DND-41 (cell line): ENCODE data around the gene ENO3.

Experiments used
- ATAC-seq: fragments of 200-7000 bp; cut with Tn5 transposase; 3 replicates; pipeline ENCODE4 v1.9.1; 2021; ENCODE audit warnings: low read depth; ENCODE audit not compliant: insufficient read depth
- DNase-seq: peaks from one replicate; pipeline ENCODE4 v3.0.0-alpha.2; 2020
- H2AFZ ChIP-seq: 2 replicates; pipeline ENCODE4 v1.6.0; 2012; ENCODE audit warnings: low read depth, low read length
- H3K27ac ChIP-seq: 2 replicates; pipeline ENCODE4 v1.5.1; 2012; ENCODE audit warnings: low read length, inconsistent platforms
- H3K27me3 ChIP-seq: fragments of 200-600 bp; sonication (generic); 2 replicates; pipeline ENCODE4 v1.6.0; 2012; ENCODE audit warnings: low read length, mild to moderate bottlenecking, inconsistent platforms; ENCODE audit not compliant: insufficient read depth, poor library complexity
- H3K36me3 ChIP-seq: 2 replicates; pipeline ENCODE4 v1.5.1; 2012; ENCODE audit warnings: low read length, inconsistent platforms; ENCODE audit not compliant: insufficient read depth
- H3K4me1 ChIP-seq: 2 replicates; pipeline ENCODE4 v1.5.1; 2012; ENCODE audit warnings: mild to moderate bottlenecking, low read length; ENCODE audit not compliant: insufficient read depth
- H3K4me2 ChIP-seq: 2 replicates; pipeline ENCODE4 v1.6.0; 2012; ENCODE audit warnings: mild to moderate bottlenecking, moderate library complexity, low read length, inconsistent platforms; ENCODE audit not compliant: insufficient read depth
- H3K4me3 ChIP-seq, 2 experiments: fragments of 200-600 bp in 1 of 2; shearing (Covaris generic) in 1 of 2; 2 replicates each; pipeline ENCODE4 v1.5.1; 2012 to 2016; ENCODE audit warnings: inconsistent platforms in 2 of 2, low read length in 2 of 2, mild to moderate bottlenecking in 2 of 2, low read depth in 1 of 2, moderate library complexity in 1 of 2
- H3K79me2 ChIP-seq: 2 replicates; pipeline ENCODE4 v1.6.0; 2012; ENCODE audit warnings: low read length, inconsistent platforms; ENCODE audit not compliant: insufficient read depth
- H3K9ac ChIP-seq: 2 replicates; pipeline ENCODE4 v1.6.0; 2012; ENCODE audit warnings: low read depth, mild to moderate bottlenecking, inconsistent platforms, low read length, moderate library complexity
- H3K9me3 ChIP-seq: 2 replicates; pipeline ENCODE4 v1.5.1; 2012; ENCODE audit warnings: low read length, moderate library complexity, mild to moderate bottlenecking, inconsistent platforms; ENCODE audit not compliant: insufficient read depth, severe bottlenecking
- H4K20me1 ChIP-seq: 2 replicates; pipeline ENCODE4 v1.6.0; 2012; ENCODE audit warnings: low read length; ENCODE audit not compliant: insufficient read depth
- EZH2 ChIP-seq: IDR thresholded peaks from 3 replicates; pipeline ENCODE4 v1.6.1; 2012; ENCODE audit warnings: borderline replicate concordance, low read depth, mild to moderate bottlenecking, moderate library complexity, low read length, inconsistent platforms; ENCODE audit not compliant: severe bottlenecking
- TF ChIP-seq, protein P1 (sequence below): IDR thresholded peaks from 2 replicates; pipeline ENCODE4 v1.5.1; 2012; ENCODE audit warnings: borderline replicate concordance, low read length, moderate library complexity, mild to moderate bottlenecking; ENCODE audit not compliant: poor library complexity, severe bottlenecking; ENCODE audit errors: extremely low read depth

Gene ENO3

DNA sequence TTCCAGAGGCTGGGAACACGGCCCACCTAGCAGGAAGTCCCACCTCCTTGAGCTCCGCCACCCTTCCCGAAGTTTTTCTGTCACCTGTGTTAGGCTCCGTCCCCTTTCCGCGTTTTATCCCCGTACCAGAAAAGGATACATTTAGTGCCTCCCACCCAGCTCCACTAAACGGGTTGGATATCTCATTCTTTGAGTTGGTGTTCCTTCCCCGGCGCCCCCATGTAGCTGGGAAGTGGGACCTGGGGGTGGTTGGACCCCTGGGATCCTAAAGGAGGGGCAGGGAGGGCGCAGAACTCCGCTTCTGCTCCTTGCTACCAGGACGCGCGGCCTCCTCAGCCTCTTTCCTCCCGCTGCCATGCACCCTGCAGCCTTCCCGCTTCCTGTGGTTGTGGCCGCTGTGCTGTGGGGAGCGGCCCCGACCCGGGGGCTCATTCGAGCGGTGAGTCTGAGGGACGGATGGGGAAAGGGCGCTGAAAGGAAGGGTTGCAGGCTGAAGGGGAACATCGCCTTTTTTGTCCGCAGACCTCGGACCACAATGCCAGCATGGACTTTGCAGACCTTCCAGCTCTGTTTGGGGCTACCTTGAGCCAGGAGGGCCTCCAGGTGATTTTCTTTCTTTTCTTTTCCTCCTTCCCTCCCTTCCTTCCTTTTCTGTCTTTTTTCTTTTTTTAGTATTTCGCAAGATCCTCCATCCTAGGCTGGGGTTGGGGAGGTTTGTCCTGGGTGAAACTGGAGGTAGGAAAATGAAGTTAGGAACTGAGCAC lies 10.2 kb upstream of the ENO3 start:
- Histone ChIP-seq H3K36me3 (peaks cover 71% of the 10 kb centered on the region), H3K79me2 (peaks cover 72% of the 10 kb centered on the region), H4K20me1 (peaks cover 56% of the 10 kb centered on the region), H2AFZ (peak overlapping the region; percentile 69), H3K9ac (peak overlapping the region; percentile 82), H3K27me3 (no peaks in the 10 kb centered on the region), H3K4me3 (peak overlapping the region; percentile 54 to 77), H3K4me1 (peaks cover 64% of the 10 kb centered on the region), H3K9me3 (no peaks in the 10 kb centered on the region), H3K27ac (peak overlapping the region; percentile 94), H3K4me2 (peak overlapping the region; percentile 97)
- ATAC-seq (peak; percentile 42), DNase-seq (peak; percentile 76)
- TF ChIP-seq EZH2, result no peak
- TF ChIP-seq, protein P1, sequence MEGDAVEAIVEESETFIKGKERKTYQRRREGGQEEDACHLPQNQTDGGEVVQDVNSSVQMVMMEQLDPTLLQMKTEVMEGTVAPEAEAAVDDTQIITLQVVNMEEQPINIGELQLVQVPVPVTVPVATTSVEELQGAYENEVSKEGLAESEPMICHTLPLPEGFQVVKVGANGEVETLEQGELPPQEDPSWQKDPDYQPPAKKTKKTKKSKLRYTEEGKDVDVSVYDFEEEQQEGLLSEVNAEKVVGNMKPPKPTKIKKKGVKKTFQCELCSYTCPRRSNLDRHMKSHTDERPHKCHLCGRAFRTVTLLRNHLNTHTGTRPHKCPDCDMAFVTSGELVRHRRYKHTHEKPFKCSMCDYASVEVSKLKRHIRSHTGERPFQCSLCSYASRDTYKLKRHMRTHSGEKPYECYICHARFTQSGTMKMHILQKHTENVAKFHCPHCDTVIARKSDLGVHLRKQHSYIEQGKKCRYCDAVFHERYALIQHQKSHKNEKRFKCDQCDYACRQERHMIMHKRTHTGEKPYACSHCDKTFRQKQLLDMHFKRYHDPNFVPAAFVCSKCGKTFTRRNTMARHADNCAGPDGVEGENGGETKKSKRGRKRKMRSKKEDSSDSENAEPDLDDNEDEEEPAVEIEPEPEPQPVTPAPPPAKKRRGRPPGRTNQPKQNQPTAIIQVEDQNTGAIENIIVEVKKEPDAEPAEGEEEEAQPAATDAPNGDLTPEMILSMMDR, result no peak

DNA sequence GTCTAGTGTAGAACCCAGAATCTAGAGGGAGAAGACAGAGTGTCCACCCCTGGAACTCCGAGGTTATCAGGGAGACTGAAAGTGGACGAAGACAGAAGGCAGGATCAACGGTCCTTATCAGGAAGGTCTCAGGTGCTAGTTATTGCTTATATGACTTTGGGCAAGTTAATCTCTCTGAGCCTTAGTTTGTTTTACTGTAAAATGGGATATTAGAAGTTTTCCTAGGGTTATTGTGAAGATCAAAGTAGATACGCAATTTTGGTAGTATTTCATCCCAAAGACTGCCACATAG lies 9.7 kb upstream of the ENO3 start:
- peaks cover 59% of the 10 kb centered on the region for H4K20me1 ChIP-seq
- H3K9me3 ChIP-seq, result no peaks in the 10 kb centered on the region
- peak overlapping the region; percentile 97 for H3K4me2 ChIP-seq
- no peak for DNase-seq
- ATAC-seq, result no peak
- TF ChIP-seq, protein P1, result no peak
- no peak for TF ChIP-seq EZH2
- peaks cover 77% of the 10 kb centered on the region for H3K79me2 ChIP-seq
- H3K27ac ChIP-seq, result peak overlapping the region; percentile 94
- H3K4me1 ChIP-seq, result peaks cover 69% of the 10 kb centered on the region
- H3K9ac ChIP-seq, result peak overlapping the region; percentile 82
- no peak overlapping the region for H2AFZ ChIP-seq
- H3K27me3 ChIP-seq, result no peaks in the 10 kb centered on the region
- H3K36me3 ChIP-seq, result peaks cover 76% of the 10 kb centered on the region
- H3K4me3 ChIP-seq, result peak overlapping the region; percentile 54 to 77

DNA sequence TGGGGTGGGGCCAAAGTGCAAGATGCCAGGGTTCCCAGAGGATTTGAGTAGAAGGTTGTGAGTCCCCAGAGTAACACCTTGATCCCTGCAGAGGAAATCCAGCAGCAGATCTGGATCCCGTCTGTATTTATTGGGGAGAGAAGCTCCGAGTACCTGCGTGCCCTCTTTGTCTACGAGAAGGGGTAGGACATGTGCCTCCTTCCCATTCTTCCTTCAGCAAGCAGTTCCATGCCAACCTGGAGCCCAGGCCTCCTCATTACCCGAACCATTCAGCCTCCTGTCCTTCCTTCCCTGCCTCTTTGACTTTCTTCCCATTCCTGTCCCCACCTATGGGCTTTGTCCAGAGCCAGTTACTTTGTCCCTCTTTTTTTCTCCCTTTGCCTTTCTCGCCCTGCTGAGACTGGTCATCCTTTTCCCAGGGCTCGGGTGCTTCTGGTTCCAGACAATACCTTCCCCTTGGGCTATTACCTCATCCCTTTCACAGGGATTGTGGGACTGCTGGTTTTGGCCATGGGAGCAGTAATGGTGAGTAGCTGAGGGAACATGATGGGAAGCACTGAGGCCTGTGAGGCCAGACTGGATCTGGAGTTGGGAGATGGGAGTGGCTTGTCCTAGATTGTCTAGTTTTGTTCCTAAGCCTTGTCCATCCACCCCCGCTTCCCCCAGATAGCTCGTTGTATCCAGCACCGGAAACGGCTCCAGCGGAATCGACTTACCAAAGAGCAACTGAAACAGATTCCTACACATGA lies 8.0 kb upstream of the ENO3 start:
- TF ChIP-seq EZH2, result no peak
- ATAC-seq, result no peak
- Histone ChIP-seq H3K36me3 (peaks cover 77% of the 10 kb centered on the region), H3K4me3 (peak overlapping the region in 1 of 2 experiments; percentile 77; a peak in 1 of 4 replicates), H3K27me3 (no peaks in the 10 kb centered on the region), H2AFZ (no peak overlapping the region), H3K4me1 (peaks cover 78% of the 10 kb centered on the region), H3K9me3 (no peaks in the 10 kb centered on the region), H3K79me2 (peaks cover 93% of the 10 kb centered on the region), H3K27ac (peak overlapping the region; percentile 21; the same call in 1 of the 2 replicates), H4K20me1 (peaks cover 69% of the 10 kb centered on the region), H3K4me2 (peak overlapping the region; percentile 97), H3K9ac (peak overlapping the region; percentile 82)
- DNase-seq, result no peak

DNA sequence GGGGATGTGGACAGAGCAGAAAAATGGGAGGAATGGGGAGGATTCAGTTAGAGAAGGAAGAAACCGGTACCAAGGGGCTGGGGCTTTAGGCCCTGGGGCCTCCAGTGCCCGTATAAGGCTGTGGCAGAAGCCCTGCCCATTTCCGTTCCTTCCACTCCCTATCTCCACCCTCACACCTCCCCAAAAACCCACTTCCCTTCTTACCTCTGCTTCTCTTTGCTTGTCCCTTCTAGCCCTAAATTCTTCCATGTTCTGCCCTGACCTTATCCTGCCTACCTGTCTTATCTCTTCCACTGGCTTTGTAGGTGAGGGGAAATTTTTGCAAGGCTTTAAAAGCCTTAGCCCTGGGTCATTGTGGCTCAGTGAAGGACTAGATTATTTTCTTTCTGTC lies 6.8 kb upstream of the ENO3 start:
- ATAC-seq (peak; percentile 27), DNase-seq (peak; percentile 73)
- H3K9ac ChIP-seq, result peak overlapping the region; percentile 82; the same call in 1 of the 2 replicates
- TF ChIP-seq EZH2, result no peak
- TF ChIP-seq, protein P1, result no peak
- H3K27me3 ChIP-seq, result no peaks in the 10 kb centered on the region
- H3K9me3 ChIP-seq, result no peaks in the 10 kb centered on the region
- no peak overlapping the region for H2AFZ ChIP-seq
- H3K4me3 ChIP-seq, result peak overlapping the region in 1 of 2 experiments; percentile 26; a peak in 1 of 4 replicates
- peaks cover 85% of the 10 kb centered on the region for H3K79me2 ChIP-seq
- H3K4me2 ChIP-seq, result peak overlapping the region; percentile 97
- H4K20me1 ChIP-seq, result peaks cover 60% of the 10 kb centered on the region
- H3K36me3 ChIP-seq, result peaks cover 70% of the 10 kb centered on the region
- peaks cover 70% of the 10 kb centered on the region for H3K4me1 ChIP-seq
- H3K27ac ChIP-seq, result peak overlapping the region; percentile 51
